NCI-H345 treated with DMSO at 0.1 percent for 48 hours (cell line): ENCODE measurements around the gene SERTM1.

ENCODE experiments used
- DNase-seq: peaks from one replicate; lab custom pipeline; 2025; ENCODE audit not compliant: unreplicated experiment; lab: John Stamatoyannopoulos, UW

SERTM1 gene

GRCh38 chr13:36710396-36710795, 36.6 kb downstream of the SERTM1 start:
- no peak for DNase-seq

DNA sequence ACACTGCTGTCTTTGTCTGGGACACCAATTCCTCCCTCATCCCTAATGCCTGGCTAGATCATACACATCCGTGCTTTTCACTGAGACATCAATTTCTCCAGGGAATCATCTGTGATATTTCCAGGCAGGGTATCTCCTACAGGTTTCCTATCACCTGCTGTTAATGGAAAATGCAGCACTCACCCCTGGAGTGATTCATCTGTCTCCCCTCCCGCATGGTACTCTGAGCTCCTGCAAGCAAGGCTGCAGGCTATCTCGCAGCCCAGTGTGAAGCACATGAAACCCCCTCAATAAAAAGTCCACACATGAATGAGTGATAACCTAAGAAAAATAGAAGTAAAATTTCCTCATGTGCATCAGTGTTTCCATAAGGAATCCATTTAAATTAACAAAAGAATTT, 38.5 kb downstream of the SERTM1 start:
- DNase-seq = no peak

DNA sequence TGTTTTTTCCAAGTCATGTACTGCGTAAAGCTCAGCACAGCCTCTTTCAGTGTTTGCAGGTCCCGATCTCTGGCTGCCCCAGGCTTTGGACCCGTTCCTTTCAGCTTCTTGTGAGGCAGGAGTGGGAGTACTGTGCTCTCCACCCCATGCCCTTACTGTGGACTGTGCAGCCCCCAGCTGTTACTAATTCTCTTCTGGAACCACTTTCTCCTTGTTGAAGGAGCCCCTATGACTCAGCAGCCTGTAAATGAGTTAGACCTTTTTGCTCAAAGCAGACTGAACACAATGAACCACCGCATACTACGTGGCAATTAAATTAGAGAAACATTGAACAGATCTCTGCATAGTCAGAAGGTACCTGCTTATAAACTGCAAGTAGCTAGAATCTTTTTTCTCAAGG, 39.0 kb downstream of the SERTM1 start:
- DNase-seq = no peak

DNA sequence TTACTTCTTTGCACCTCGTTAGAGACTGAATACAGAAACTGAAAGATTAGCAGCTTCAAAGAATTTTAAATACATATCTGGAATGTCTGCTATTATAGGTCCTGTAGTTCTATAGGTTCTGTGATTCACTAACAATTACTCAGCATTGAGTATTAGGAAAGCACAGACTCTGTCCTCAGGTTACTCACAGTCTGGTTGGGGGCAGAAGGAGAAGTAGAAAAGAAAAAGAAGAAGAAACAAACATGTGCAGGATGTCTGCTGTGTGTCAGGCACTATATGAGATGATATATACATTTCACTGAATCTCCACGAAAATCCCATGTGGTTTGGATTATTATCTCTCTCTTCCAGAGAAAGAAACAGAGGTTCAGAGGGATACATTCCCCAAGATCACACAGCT, 40.1 kb downstream of the SERTM1 start:
- DNase-seq = no peak

DNA sequence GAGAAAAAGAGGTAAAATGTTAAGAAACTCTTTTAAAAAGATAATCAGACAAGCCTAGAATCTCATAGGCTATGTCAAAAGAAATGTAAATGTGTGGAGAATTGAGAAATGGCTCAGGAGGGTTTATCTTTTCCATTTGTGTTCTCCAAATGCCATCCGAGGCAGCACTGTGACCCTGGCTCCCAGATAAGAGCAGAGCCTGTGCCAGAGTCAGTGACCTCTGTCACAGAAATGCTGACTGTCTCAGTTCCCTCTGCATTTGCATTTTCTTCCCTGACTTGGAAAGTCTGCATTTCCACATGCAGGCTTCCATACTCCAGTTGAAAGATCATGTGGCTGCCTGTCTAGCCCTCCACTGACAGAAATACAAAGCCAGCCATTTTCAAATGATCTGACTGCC, 42.0 kb downstream of the SERTM1 start:
- DNase-seq = no peak

GRCh38 chr13:36717017-36717416, 43.2 kb downstream of the SERTM1 start:
- DNase-seq = no peak

- no peak for DNase-seq
These were observed 44.2 kb downstream of the SERTM1 start for GRCh38 chr13:36717966-36718545.

GRCh38 chr13:36718686-36719085, 44.9 kb downstream of the SERTM1 start:
- DNase-seq = no peak

- DNase-seq = no peak
These were observed 50.3 kb downstream of the SERTM1 start for GRCh38 chr13:36724141-36724540.

DNA sequence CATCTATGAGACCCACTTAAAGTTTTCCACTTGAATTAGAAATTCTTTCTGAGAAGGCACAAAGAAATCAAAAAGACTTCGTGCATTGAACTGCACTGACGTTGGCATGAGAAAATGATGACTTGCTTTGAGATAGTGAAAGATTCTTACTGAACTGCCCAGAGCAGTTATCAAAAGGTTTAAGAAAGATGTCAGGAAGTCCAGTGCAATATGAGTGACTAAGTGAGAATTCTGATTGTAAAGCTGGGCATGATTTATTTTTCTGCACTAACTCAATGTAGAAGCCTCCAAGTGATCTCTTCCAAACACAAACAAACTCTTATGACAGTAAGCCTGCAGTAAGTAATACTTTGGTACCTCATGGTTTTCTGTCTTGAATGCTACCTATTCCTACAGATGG, 52.1 kb downstream of the SERTM1 start:
- no peak for DNase-seq

DNA sequence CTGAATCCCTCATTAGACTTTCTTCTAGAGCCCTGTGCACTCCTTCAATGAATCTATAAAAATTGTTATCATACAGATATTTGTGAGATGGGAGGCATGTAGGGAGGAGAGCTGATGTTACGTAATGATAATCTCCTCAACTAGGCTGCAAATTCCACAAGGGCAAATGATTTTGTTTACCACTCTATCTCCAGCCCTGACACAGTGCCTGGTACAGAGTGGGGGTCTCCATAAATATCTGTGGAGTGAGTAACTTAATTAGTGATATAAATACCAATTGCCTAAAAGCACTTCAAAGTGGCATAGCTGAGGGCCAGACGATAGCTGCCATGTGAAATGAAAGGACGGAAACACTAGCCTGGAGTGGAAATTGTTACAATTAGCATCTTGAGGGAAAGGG, 54.2 kb downstream of the SERTM1 start:
- DNase-seq = no peak

DNA sequence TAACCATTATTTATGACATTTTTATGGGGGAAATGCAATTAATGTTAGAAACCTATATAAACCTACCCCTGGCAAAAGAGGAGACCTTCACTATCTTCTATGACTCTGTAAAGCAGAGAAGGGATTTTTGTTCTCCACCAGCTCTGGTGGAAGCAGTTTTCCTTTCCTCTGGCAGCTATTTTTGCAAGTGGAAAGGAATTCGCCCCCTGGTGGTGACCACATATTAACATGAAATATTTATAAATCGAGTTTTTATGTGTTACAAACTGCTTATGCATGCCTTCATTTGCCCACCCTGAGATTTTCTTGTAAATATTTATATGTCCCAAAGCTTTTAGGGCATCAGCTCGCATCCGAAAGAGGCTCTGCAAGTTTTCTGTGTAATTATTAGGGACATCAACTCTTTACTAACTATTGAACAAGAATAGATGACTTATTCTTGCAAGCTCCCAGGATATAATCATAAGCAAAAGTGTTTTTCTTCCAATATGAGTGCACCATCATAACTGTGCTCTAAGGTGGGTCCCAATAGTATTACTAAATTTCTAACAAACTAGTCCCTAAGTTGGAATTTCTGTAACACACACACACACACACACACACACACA, 62.4 kb downstream of the SERTM1 start:
- peak; percentile 48 for DNase-seq

DNA sequence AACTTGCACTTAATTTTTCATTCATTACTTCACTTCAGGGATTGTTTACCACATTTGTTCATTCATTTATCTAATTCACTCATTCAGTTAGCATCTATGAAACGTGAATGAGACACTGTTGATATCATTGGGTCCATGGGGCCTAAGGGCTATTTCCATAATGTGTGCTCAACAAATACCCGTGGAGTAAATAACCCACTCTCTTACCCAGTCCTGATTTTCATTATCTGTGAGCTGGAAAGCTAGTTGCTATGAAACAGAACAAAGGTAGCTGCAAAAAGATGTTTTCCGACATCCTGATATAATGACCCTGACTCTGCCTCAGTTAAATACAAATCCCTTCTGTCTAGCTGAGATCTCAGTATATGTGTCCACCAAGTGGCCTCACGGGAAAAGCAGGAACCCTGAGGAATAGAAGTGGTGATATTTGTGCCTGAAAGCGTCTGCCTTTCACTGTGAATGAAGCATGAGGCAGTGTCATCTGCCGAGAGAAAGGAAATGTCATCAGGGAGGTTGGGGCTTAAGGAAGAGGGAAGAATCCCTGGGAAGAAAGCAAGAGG, 63.8 kb downstream of the SERTM1 start:
- DNase-seq = no peak

DNA sequence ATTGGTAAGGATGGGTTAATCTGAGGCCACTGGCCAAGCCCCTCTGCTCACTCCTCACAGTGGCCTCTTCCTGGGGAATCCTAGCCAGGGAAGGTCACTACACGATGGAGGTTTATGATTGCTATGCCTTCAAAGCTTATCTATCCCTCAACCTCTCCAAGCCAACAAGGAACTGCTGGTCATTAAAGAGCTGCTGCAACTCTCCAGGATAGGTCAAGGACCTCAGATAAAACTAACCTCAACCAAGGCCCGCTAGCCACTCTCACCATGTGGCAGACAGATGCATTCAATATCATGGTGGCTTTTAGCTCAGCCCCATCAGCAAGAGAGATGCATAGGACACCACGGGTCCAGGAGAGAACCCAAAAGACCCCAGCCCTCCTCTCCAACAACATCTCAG, 71.6 kb downstream of the SERTM1 start:
- DNase-seq = no peak

DNA sequence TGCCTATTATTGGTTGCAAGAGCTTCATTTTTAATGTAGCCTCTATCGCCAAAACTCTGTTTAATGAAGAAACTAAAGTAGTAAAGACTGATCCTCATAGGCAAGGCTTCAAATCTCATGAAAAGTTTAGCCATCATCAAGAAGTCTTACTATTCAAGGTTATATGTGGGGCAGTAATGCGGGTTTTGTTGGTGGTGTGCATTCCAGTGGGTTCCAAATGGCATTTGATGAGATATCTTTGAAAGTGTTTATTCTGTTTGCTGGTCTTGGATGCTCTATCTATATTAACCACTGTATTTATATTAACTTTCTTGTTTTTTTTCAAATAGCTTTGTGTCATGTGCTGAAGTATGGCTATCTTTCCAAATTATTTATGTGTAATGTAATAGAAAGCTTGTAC, 72.2 kb downstream of the SERTM1 start:
- no peak for DNase-seq
